Endothelial cell (in vitro differentiated cells): Measurements from ENCODE around the gene SV2B. TPM values are rescaled to one million over a fixed set of nuclear protein-coding genes. Genes with fewer than 3 reads are reported as not detected.

Experiments
- DNase-seq: peaks from one replicate; pipeline ENCODE4 v3.0.0; 2021; ENCODE audit warnings: low spot score
- H3K27ac Mint-ChIP-seq: one replicate; pipeline ENCODE4 v1.8.0; 2021; ENCODE audit warnings: mixed read lengths, inconsistent platforms; ENCODE audit not compliant: unreplicated experiment
- H3K27me3 Mint-ChIP-seq: one replicate; pipeline ENCODE4 v1.8.0; 2021; ENCODE audit warnings: mild to moderate bottlenecking, moderate library complexity, mixed read lengths, inconsistent platforms; ENCODE audit not compliant: unreplicated experiment
- H3K36me3 Mint-ChIP-seq: one replicate; pipeline ENCODE4 v1.8.0; 2021; ENCODE audit warnings: mild to moderate bottlenecking, low read depth, mixed read lengths, inconsistent platforms; ENCODE audit not compliant: unreplicated experiment
- H3K4me1 Mint-ChIP-seq: one replicate; pipeline ENCODE4 v1.8.0; 2021; ENCODE audit warnings: mild to moderate bottlenecking, mixed read lengths, inconsistent platforms; ENCODE audit not compliant: unreplicated experiment
- H3K4me3 Mint-ChIP-seq: one replicate; pipeline ENCODE4 v1.8.0; 2021; ENCODE audit warnings: mild to moderate bottlenecking, mixed read lengths, inconsistent platforms; ENCODE audit not compliant: unreplicated experiment
- H3K9me3 Mint-ChIP-seq: one replicate; pipeline ENCODE4 v1.8.0; 2021; ENCODE audit warnings: mixed read lengths, inconsistent platforms; ENCODE audit not compliant: unreplicated experiment
- total RNA-seq: library from RNA; stranded (reverse); fragmentation: NEBNext Ultra II Directional; extraction: Animal tissue kit (Norgen Biotek cat#: 25700); gene quantifications from one replicate; pipeline ENCODE4 v1.2.1, GENCODE V29; 2021; ENCODE audit not compliant: unreplicated experiment
- TF ChIP-seq, protein P1 (sequence below): fragments of 200-600 bp; sonication (generic); IDR thresholded peaks from one replicate; pipeline ENCODE4 v1.5.0; 2021; ENCODE audit warnings: antibody characterized with exemption; ENCODE audit not compliant: unreplicated experiment

The SV2B gene
- total RNA-seq, 1 donor from 2014 or later = 0.26 TPM

DNA sequence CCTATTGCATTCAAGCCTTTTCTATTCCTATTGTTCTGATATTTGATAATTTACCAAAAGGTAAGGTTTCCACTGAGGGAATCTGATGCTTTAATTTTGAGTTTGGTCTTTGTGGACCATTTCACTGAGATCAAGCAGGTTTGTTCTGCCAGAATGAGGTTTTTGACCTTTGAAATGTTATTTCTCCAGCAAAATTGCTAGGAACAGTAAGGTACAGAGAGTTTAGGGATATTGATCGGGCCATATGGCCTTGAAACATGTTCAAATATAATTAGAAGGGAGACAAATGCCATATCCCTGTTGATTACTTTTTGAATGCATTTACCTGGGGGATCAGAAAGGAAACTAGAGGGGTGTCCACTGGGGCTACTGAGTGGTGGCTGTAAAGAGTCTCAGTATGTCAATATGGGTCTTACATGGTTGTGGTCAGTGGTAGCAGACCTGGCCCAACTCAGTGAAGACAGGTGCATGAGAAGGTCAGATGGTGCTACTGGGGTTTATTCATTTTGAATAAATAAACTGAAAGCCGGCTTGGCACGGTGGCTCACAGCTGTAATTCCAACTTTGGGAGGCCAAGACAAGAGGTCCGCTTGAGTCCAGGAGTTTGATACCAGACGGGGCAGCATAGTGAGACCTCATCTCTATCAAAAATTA, 100.2 kb downstream of the SV2B start:
- TF ChIP-seq, protein P1, sequence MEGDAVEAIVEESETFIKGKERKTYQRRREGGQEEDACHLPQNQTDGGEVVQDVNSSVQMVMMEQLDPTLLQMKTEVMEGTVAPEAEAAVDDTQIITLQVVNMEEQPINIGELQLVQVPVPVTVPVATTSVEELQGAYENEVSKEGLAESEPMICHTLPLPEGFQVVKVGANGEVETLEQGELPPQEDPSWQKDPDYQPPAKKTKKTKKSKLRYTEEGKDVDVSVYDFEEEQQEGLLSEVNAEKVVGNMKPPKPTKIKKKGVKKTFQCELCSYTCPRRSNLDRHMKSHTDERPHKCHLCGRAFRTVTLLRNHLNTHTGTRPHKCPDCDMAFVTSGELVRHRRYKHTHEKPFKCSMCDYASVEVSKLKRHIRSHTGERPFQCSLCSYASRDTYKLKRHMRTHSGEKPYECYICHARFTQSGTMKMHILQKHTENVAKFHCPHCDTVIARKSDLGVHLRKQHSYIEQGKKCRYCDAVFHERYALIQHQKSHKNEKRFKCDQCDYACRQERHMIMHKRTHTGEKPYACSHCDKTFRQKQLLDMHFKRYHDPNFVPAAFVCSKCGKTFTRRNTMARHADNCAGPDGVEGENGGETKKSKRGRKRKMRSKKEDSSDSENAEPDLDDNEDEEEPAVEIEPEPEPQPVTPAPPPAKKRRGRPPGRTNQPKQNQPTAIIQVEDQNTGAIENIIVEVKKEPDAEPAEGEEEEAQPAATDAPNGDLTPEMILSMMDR = no peak
- no peak for DNase-seq
- Mint-ChIP-seq H3K4me3 (no peak overlapping the region), H3K27me3 (peaks cover 6% of the 10 kb centered on the region), H3K27ac (no peak overlapping the region), H3K9me3 (no peaks in the 10 kb centered on the region), H3K4me1 (peaks cover 10% of the 10 kb centered on the region), H3K36me3 (no peaks in the 10 kb centered on the region)

DNA sequence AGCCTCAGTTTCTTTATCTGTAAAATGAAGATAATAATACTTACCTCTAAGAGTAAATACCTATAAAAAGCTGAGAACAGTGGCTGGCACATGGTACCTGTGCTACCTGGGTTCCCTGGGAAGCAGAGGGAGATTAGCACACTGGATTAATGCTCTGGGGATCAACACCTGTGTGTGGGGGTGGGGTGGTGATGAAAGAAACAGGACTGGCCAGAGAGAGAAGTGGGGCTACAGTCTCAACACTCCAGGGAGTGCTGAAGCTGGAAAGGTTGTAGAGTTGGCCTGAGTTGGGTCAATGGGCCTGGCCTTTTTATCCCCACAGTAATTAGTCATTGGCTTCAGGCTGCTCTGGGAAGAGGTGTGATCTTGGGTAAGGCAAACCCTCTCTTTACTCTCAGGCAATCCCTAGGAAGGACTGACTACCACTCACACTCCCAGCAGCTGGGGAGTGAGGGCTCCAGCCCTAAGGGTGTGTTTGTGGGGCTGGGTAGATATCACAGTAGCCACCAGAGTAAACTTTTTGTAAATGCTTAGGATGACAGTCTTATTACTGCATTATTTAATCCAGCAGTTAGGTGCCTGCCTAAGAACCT, 102.5 kb downstream of the SV2B start:
- Mint-ChIP-seq H3K9me3 (no peaks in the 10 kb centered on the region), H3K27me3 (peaks cover 6% of the 10 kb centered on the region), H3K4me3 (no peak overlapping the region), H3K36me3 (no peaks in the 10 kb centered on the region), H3K27ac (no peak overlapping the region), H3K4me1 (peaks cover 10% of the 10 kb centered on the region)
- TF ChIP-seq, protein P1 = no peak
- no peak for DNase-seq

DNA sequence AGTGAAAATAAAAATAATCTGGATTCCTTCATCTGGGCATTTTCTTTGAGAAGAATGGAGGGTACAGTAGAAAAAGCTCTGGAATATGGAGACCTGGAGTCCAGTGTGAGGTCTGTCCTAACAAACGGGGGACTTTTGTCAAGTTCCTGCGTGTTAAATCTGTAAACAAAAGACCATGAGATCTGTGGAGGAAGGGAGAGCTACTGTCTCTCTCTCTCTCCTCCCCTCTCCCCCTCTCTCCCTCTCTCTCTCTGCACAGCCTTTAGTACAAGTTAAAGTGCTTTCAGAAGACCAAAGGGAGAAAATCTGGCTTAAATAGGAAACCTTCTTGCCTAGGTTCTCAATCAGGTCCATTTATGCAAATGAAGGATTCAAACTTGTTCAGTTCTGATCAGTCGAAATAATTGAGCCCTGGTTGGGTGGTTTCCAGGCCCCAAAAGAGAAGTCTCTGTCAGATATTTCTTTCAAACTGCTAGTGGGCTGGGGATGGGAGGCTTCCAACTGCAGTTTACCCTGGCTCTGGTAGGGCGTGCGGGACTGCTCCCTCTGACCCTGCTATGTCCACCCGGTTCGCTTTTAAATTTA, 103.7 kb downstream of the SV2B start:
- Mint-ChIP-seq H3K4me1 (peaks cover 2% of the 10 kb centered on the region), H3K27ac (no peak overlapping the region), H3K9me3 (no peaks in the 10 kb centered on the region), H3K27me3 (peaks cover 6% of the 10 kb centered on the region), H3K4me3 (no peak overlapping the region), H3K36me3 (no peaks in the 10 kb centered on the region)
- TF ChIP-seq, protein P1 = no peak
- DNase-seq = no peak

DNA sequence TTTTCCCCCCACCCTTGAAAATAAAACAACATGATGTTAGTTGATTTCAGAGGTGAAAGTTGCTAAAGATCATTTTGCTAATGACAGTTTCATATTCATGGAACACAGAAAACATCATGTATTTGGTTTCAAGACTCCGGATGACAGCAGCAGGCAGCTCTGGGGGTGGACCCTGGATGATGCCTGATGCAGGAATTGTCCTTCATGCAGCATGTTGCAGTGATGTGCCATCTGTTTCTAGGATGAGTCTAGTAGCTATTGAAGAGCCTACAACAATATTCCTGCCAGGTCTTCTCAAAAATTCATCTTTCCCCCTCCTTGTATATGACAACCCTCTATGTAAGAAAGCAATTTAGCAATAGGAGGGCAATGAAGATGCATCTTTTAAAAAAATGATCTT, 108.3 kb downstream of the SV2B start:
- Mint-ChIP-seq H3K27me3 (peaks cover 4% of the 10 kb centered on the region), H3K36me3 (no peaks in the 10 kb centered on the region), H3K9me3 (no peaks in the 10 kb centered on the region), H3K4me3 (no peak overlapping the region), H3K27ac (no peak overlapping the region), H3K4me1 (peaks cover 2% of the 10 kb centered on the region)
- DNase-seq = no peak
- TF ChIP-seq, protein P1 = no peak

DNA sequence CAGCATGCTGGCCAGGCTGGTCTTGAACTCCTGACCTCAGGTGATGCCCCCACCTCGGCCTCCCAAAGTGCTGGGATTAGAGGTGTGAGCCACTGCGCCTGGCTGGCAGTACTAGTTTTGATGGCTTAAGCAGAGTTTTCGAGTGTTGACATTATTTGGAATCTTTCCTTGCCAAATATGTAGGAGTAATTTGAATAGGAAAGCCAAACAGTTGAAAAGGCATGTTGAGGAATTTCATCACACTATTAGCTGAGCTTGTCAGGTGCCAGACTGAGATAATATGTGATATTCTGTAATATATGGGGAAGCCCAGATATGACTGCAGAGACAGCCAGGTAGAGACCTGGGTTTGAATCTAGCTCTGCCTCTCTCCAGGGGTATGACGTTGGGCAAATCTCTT, 109.3 kb downstream of the SV2B start:
- DNase-seq = no peak
- H3K36me3 Mint-ChIP-seq = no peaks in the 10 kb centered on the region
- peaks cover 3% of the 10 kb centered on the region for H3K27me3 Mint-ChIP-seq
- H3K9me3 Mint-ChIP-seq = no peaks in the 10 kb centered on the region
- no peaks in the 10 kb centered on the region for H3K4me1 Mint-ChIP-seq
- H3K27ac Mint-ChIP-seq = no peak overlapping the region
- TF ChIP-seq, protein P1 = no peak
- H3K4me3 Mint-ChIP-seq = no peak overlapping the region
